Measurements from ENCODE around the gene SSC4D. TPM values are rescaled to one million over a fixed set of nuclear protein-coding genes. Genes with fewer than 3 reads are reported as not detected.

Gene SSC4D
- total and polyA plus RNA-seq, 2 experiments from 2014 or later: 13.3 to 33.5 TPM

- Histone ChIP-seq H3K9me3 (ENCODE audit: low read depth) (no peaks in the 10 kb centered on the region), H3K27ac (no peak overlapping the region), H3K4me1 (ENCODE audit: low read depth) (no peaks in the 10 kb centered on the region), H3K36me3 (no peaks in the 10 kb centered on the region), H3K4me3 (no peak overlapping the region), H3K27me3 (no peaks in the 10 kb centered on the region)
- TF ChIP-seq CTCF (IDR thresholded peaks at IDR 0.05; ENCODE audit: low read depth, low read length): no peak
- DNase-seq (ENCODE audit: low read depth in 1 of 2, low spot score in 1 of 2): no peak
Observed at GRCh38 chr7:76412249-76412648, 2.8 kb upstream of the SSC4D start.

- no peak for TF ChIP-seq CTCF (IDR thresholded peaks at IDR 0.05; ENCODE audit: low read depth, low read length)
- Histone ChIP-seq H3K27ac (no peak overlapping the region), H3K36me3 (no peaks in the 10 kb centered on the region), H3K27me3 (no peaks in the 10 kb centered on the region), H3K9me3 (ENCODE audit: low read depth) (no peaks in the 10 kb centered on the region), H3K4me3 (no peak overlapping the region), H3K4me1 (ENCODE audit: low read depth) (no peaks in the 10 kb centered on the region)
- DNase-seq (ENCODE audit: low read depth in 1 of 2, low spot score in 1 of 2): no peak
Observed at GRCh38 chr7:76411626-76412025, 2.1 kb upstream of the SSC4D start.

GRCh38 chr7:76408121-76408560, 1.4 kb downstream of the SSC4D start:
- H3K36me3 ChIP-seq: no peaks in the 10 kb centered on the region
- H3K9me3 ChIP-seq (ENCODE audit: low read depth): no peaks in the 10 kb centered on the region
- no peak overlapping the region for H3K4me3 ChIP-seq
- no peaks in the 10 kb centered on the region for H3K4me1 ChIP-seq (ENCODE audit: low read depth)
- no peak overlapping the region for H3K27ac ChIP-seq
- H3K27me3 ChIP-seq: no peaks in the 10 kb centered on the region
- no peak for DNase-seq (ENCODE audit: low read depth in 1 of 2, low spot score in 1 of 2)
- no peak for TF ChIP-seq CTCF (IDR thresholded peaks at IDR 0.05; ENCODE audit: low read depth, low read length)

GRCh38 chr7:76407718-76408117, 1.8 kb downstream of the SSC4D start:
- TF ChIP-seq CTCF (IDR thresholded peaks at IDR 0.05; ENCODE audit: low read depth, low read length): no peak
- no peak for DNase-seq (ENCODE audit: low read depth in 1 of 2, low spot score in 1 of 2)
- no peak overlapping the region for H3K27ac ChIP-seq
- H3K4me3 ChIP-seq: no peak overlapping the region
- no peaks in the 10 kb centered on the region for H3K9me3 ChIP-seq (ENCODE audit: low read depth)
- H3K27me3 ChIP-seq: no peaks in the 10 kb centered on the region
- no peaks in the 10 kb centered on the region for H3K36me3 ChIP-seq
- H3K4me1 ChIP-seq (ENCODE audit: low read depth): no peaks in the 10 kb centered on the region

- Histone ChIP-seq H3K36me3 (no peaks in the 10 kb centered on the region), H3K4me3 (no peak overlapping the region), H3K9me3 (ENCODE audit: low read depth) (no peaks in the 10 kb centered on the region), H3K4me1 (ENCODE audit: low read depth) (no peaks in the 10 kb centered on the region), H3K27ac (no peak overlapping the region), H3K27me3 (no peaks in the 10 kb centered on the region)
- no peak for TF ChIP-seq CTCF (IDR thresholded peaks at IDR 0.05; ENCODE audit: low read depth, low read length)
- DNase-seq (ENCODE audit: low read depth in 1 of 2, low spot score in 1 of 2): no peak
Observed at GRCh38 chr7:76405738-76406137, 3.8 kb downstream of the SSC4D start.
